Left kidney (tissue), 2 donors: ENCODE data around the gene TSPEAR. TPM values are rescaled to one million over a fixed set of nuclear protein-coding genes. Genes with fewer than 3 reads are reported as not detected.
"Not testable (repeated sequence)": the region's sequence is repeated elsewhere in the genome, so short reads cannot be mapped to it uniquely, and the experiment has no call there.

Source experiments
- DNase-seq: peaks from one replicate; pipeline ENCODE4 v3.0.0-alpha.2; 2013
- polyA plus RNA-seq: library from polyadenylated mRNA; unstranded; fragments of 120-200 nt; gene quantifications from one replicate; pipeline ENCODE4 v1.2.1, GENCODE V29; 2013; ENCODE audit not compliant: insufficient read length

The TSPEAR gene
- polyA plus RNA-seq, 1 donor = 0.96 TPM

- no peak for DNase-seq
Measured at GRCh38 chr21:44568667-44569556, 142.5 kb downstream of the TSPEAR start.

GRCh38 chr21:44568261-44568660, 143.1 kb downstream of the TSPEAR start:
- no peak for DNase-seq

- no peak for DNase-seq
Measured at GRCh38 chr21:44567481-44568171, 143.7 kb downstream of the TSPEAR start.

GRCh38 chr21:44566403-44566802, 145.0 kb downstream of the TSPEAR start:
- DNase-seq = no peak

- no peak for DNase-seq
Measured at GRCh38 chr21:44564886-44565598, 146.3 kb downstream of the TSPEAR start.

- no peak for DNase-seq
Measured at GRCh38 chr21:44564099-44564498, 147.3 kb downstream of the TSPEAR start.

GRCh38 chr21:44558695-44559094, 152.7 kb downstream of the TSPEAR start, which contains the start of gene KRTAP10-3:
KRTAP10-3 (minus strand) TSS chr21:44558795; CDS start chr21:44558715, 80 bp downstream.
- no peak for DNase-seq

GRCh38 chr21:44558329-44558675, 153.1 kb downstream of the TSPEAR start:
- not testable (repeated sequence) for DNase-seq

- DNase-seq = no peak
Measured at GRCh38 chr21:44557491-44558328, 153.7 kb downstream of the TSPEAR start.

GRCh38 chr21:44556879-44557278, 154.5 kb downstream of the TSPEAR start:
- no peak for DNase-seq

GRCh38 chr21:44555200-44555875, 156.0 kb downstream of the TSPEAR start:
- no peak for DNase-seq

GRCh38 chr21:44552681-44553080, 158.7 kb downstream of the TSPEAR start:
- DNase-seq = no peak

- DNase-seq = no peak
Measured at GRCh38 chr21:44552136-44552535, 159.2 kb downstream of the TSPEAR start.

GRCh38 chr21:44551340-44551961, 159.9 kb downstream of the TSPEAR start, which contains the start of gene KRTAP10-2:
KRTAP10-2 (minus strand) TSS chr21:44551505; CDS start chr21:44551458, 47 bp downstream.
- DNase-seq = no peak

GRCh38 chr21:44550807-44551206, 160.6 kb downstream of the TSPEAR start:
- no peak for DNase-seq

- DNase-seq = not testable (repeated sequence)
Measured at GRCh38 chr21:44550285-44550684, 161.1 kb downstream of the TSPEAR start.

GRCh38 chr21:44549525-44550211, 161.7 kb downstream of the TSPEAR start:
- no peak for DNase-seq

- DNase-seq = no peak
Measured at GRCh38 chr21:44548922-44549321, 162.4 kb downstream of the TSPEAR start.

- no peak for DNase-seq
Measured at GRCh38 chr21:44548381-44548780, 163.0 kb downstream of the TSPEAR start.
